K562 (cell line): ENCODE data around the gene TK1. TPM values are rescaled to one million over a fixed set of nuclear protein-coding genes. Genes with fewer than 3 reads are reported as not detected.

Experiments
- ATAC-seq: fragments of 200-7000 bp; cut with Tn5 transposase; 3 replicates; pipeline ENCODE4 v1.9.1; 2020; ENCODE audit warnings: moderate library complexity
- BruUV-seq: library from RNA; stranded (reverse); fragments of 400-500 nt; replicated peaks from 2 replicates; lab custom pipeline; 2021; lab: Mats Ljungman, UMichigan
- CTCF ChIA-PET: fragments of 300-600 bp; formaldehyde crosslinking; extraction: SDS; loops from one replicate; lab custom pipeline; 2021; ENCODE audit warnings: low intra/inter-chr PET ratio; lab: Yijun Ruan, JAX
- POLR2A ChIA-PET: fragments of 300-600, 350-650 bp; sonication (Branson Sonifier 250); formaldehyde crosslinking; extraction: SDS; loops from one replicate; lab custom pipeline; 2021; ENCODE audit warnings: antibody characterized with exemption, inconsistent platforms; lab: Yijun Ruan, JAX
- DNase-seq, 4 experiments: peaks; one replicate each; pipeline versions ENCODE4 v3.0.0 to v3.0.0-alpha.2; 2011 to 2018; ENCODE audit warnings: low spot score in 3 of 4, mixed read lengths in 3 of 4; ENCODE audit errors: extremely low read depth in 1 of 4
- FAIRE-seq: peaks from 2 replicates; lab custom pipeline; 2011; peaks lifted over from hg19 to GRCh38; lab: Jason Lieb, UNC
- H2AFZ ChIP-seq: 2 replicates; pipeline ENCODE4 v1.6.0; 2011; ENCODE audit warnings: low read depth, low read length, control low read depth, inconsistent platforms
- H3K27ac ChIP-seq: fragments of 200-600 bp; 3 replicates; pipeline ENCODE4 v1.8.0; 2011; ENCODE audit warnings: low read depth, mild to moderate bottlenecking, control low read depth, inconsistent platforms, low read length, moderate library complexity, mixed read lengths; ENCODE audit errors: extremely low read depth
- H3K27me3 ChIP-seq, 2 experiments: fragments of 300-600 bp in 1 of 2; 2 replicates in 1 of 2; 3 replicates in 1 of 2; pipeline versions ENCODE4 v1.6.0 to v1.8.0; 2011; ENCODE audit warnings: inconsistent platforms in 2 of 2, low read length in 2 of 2, mild to moderate bottlenecking in 1 of 2, mixed read lengths in 1 of 2, moderate library complexity in 1 of 2; ENCODE audit not compliant: control insufficient read depth in 2 of 2, insufficient read depth in 2 of 2
- H3K36me3 ChIP-seq: fragments of 300-600 bp; 3 replicates; pipeline ENCODE4 v1.8.0; 2011; ENCODE audit warnings: mild to moderate bottlenecking, low read length, inconsistent platforms; ENCODE audit not compliant: control insufficient read depth, insufficient read depth
- H3K4me1 ChIP-seq, 2 experiments: fragments of 200-600 bp in 1 of 2; replicated peaks in 1 of 2; 2 replicates in 1 of 2; 3 replicates in 1 of 2; pipeline versions ENCODE4 v1.5.1 to v1.8.0; 2011; ENCODE audit warnings: inconsistent platforms in 2 of 2, low read length in 2 of 2, mild to moderate bottlenecking in 1 of 2, mixed read lengths in 1 of 2, moderate library complexity in 1 of 2; ENCODE audit not compliant: control insufficient read depth in 2 of 2, insufficient read depth in 2 of 2
- H3K4me2 ChIP-seq: 2 replicates; pipeline ENCODE4 v1.6.1; 2011; ENCODE audit warnings: low read length, control low read depth, inconsistent platforms, mixed read lengths; ENCODE audit not compliant: insufficient read depth
- H3K4me3 ChIP-seq: fragments of 200-600 bp; sonication (generic), shearing (Covaris generic); 2 replicates; pipeline ENCODE4 v1.5.1; 2016; ENCODE audit warnings: control low read depth, inconsistent platforms
- H3K79me2 ChIP-seq: fragments of 200-600 bp; 3 replicates; pipeline ENCODE4 v1.8.0; 2011; ENCODE audit warnings: low read length, inconsistent platforms; ENCODE audit not compliant: control insufficient read depth, insufficient read depth
- H3K9ac ChIP-seq, 2 experiments: 2 replicates each; pipeline versions ENCODE4 v1.6.0 to v1.6.1; 2011; ENCODE audit warnings: low read depth in 2 of 2, low read length in 2 of 2, control low read depth in 1 of 2, inconsistent platforms in 1 of 2, mild to moderate bottlenecking in 1 of 2, mixed read lengths in 1 of 2; ENCODE audit not compliant: insufficient read depth in 1 of 2
- H3K9me1 ChIP-seq: one replicate; pipeline ENCODE4 v1.6.0; 2011; ENCODE audit warnings: inconsistent platforms, mild to moderate bottlenecking, low read length, moderate library complexity; ENCODE audit not compliant: control insufficient read depth, insufficient read depth
- H3K9me3 ChIP-seq: replicated peaks from 2 replicates; pipeline ENCODE4 v1.5.1; 2011; ENCODE audit warnings: low read depth, low read length, inconsistent platforms; ENCODE audit not compliant: control insufficient read depth, insufficient read depth
- H4K20me1 ChIP-seq: replicated peaks from 2 replicates; pipeline ENCODE4 v1.6.1; 2011; ENCODE audit warnings: low read length, inconsistent platforms, mixed read lengths; ENCODE audit not compliant: control insufficient read depth, insufficient read depth
- CBFA2T3 ChIP-seq: fragments of 450-650 bp; IDR thresholded peaks from 2 replicates; pipeline ENCODE4 v1.6.1; 2017
- ERF ChIP-seq: fragments of 450-650 bp; formaldehyde crosslinking; IDR thresholded peaks from 2 replicates; pipeline ENCODE4 v1.4.0; 2020; ENCODE audit warnings: mild to moderate bottlenecking, mixed read lengths
- JUN ChIP-seq, 2 experiments: sonication (generic) in 1 of 2; formaldehyde crosslinking in 1 of 2; IDR thresholded peaks; 2 replicates each; pipeline versions ENCODE4 v1.6.1 to v1.8.0; 2012 to 2022; ENCODE audit warnings: borderline replicate concordance in 2 of 2, mild to moderate bottlenecking in 2 of 2, improper control_type of control experiment in 1 of 2, low read depth in 1 of 2, low read length in 1 of 2, missing genetic modification reagents in 1 of 2
- NFRKB ChIP-seq: fragments of 450-650 bp; IDR thresholded peaks from 2 replicates; pipeline ENCODE4 v1.6.1; 2016; ENCODE audit warnings: low read depth
- NONO ChIP-seq, 2 experiments: fragments of 200-400 bp in 1 of 2; fragments of 450-650 bp in 1 of 2; formaldehyde crosslinking in 1 of 2; IDR thresholded peaks; 2 replicates each; pipeline ENCODE4 v1.6.1; 2017; ENCODE audit warnings: low read depth in 2 of 2, mild to moderate bottlenecking in 2 of 2, moderate library complexity in 2 of 2, low read length in 1 of 2
- RBM25 ChIP-seq: fragments of 200-400 bp; formaldehyde crosslinking; IDR thresholded peaks from 2 replicates; pipeline ENCODE4 v1.6.1; 2018; ENCODE audit warnings: low read length, low read depth, moderate library complexity; ENCODE audit not compliant: severe bottlenecking
- RFX1 ChIP-seq: fragments of 450-650 bp; IDR thresholded peaks from 2 replicates; pipeline ENCODE4 v1.6.1; 2016; ENCODE audit warnings: mild to moderate bottlenecking, moderate library complexity
- ZNF143 ChIP-seq: sonication (generic); formaldehyde crosslinking; IDR thresholded peaks from 2 replicates; pipeline ENCODE4 v1.9.0; 2022; ENCODE audit warnings: mild to moderate bottlenecking, missing genetic modification reagents
- ZNF232 ChIP-seq: sonication (generic); formaldehyde crosslinking; IDR thresholded peaks from 2 replicates; pipeline ENCODE4 v1.8.0; 2022; ENCODE audit warnings: mild to moderate bottlenecking, missing genetic modification reagents
- ZNF354B ChIP-seq: fragments of 250-450 bp; sonication (Bioruptor Pico); IDR thresholded peaks from 2 replicates; pipeline ENCODE4 v1.4.0; 2020
- ZNF551 ChIP-seq: fragments of 250-450 bp; sonication (Bioruptor Pico); IDR thresholded peaks from 2 replicates; pipeline ENCODE4 v1.5.0; 2021; ENCODE audit warnings: mild to moderate bottlenecking, moderate library complexity
- ZNF668 ChIP-seq: fragments of 250-450 bp; sonication (Bioruptor Pico); IDR thresholded peaks from 2 replicates; pipeline ENCODE4 v1.8.0; 2022; ENCODE audit warnings: mild to moderate bottlenecking, inconsistent platforms
- WGBS: fragments of 100-300 bp; shearing (Covaris generic); methylation state at CpG from one replicate; pipeline ENCODE4 v1.1.6; 2016; ENCODE audit warnings: low coverage, mixed read lengths; ENCODE audit not compliant: insufficient coverage; ENCODE audit errors: missing lambda C conversion rate; 5-methylcytosine and 5-hydroxymethylcytosine counted together
- in situ Hi-C: fragments of 300-500 bp; cut with MboI; formaldehyde crosslinking; loops from 4 replicates; pipeline ENCODE4 v1.15.0; 2018; ENCODE audit warnings: inconsistent platforms, mixed read lengths
- intact Hi-C: fragments of 100-400 bp; cut with micrococcal nuclease; formaldehyde crosslinking; loops from 2 replicates; pipeline ENCODE4 v1.14.2; 2022
- polyA plus RNA-seq, 8 experiments: library from polyadenylated mRNA; depleted of rRNA in 4 of 8; stranded (reverse) in 5 of 8; unstranded in 3 of 8; fragments of >200 nt; fragmentation: Nextera tagmentation in 2 of 8; fragmentation: Illumina TruSeq in 1 of 8; extraction: Ambion mirVana in 2 of 8; extraction: Trizol in 1 of 8; gene quantifications; 2 replicates each; pipeline versions ENCODE4 v1.2.1 to v1.2.3, GENCODE V29; 2011 to 2014; ENCODE audit warnings: inconsistent platforms in 1 of 8, missing spikeins in 1 of 8
- total RNA-seq, 7 experiments: library from RNA; depleted of rRNA in 6 of 7; stranded (reverse); fragments of >200 nt in 6 of 7; fragmentation: Illumina TruSeq in 2 of 7; extraction: Trizol in 2 of 7; gene quantifications; 2 replicates each; pipeline versions ENCODE4 v1.2.1 to v1.2.3, GENCODE V29; 2011 to 2021; ENCODE audit warnings: low replicate concordance in 1 of 7
- TF ChIP-seq, protein P1 (sequence below): sonication (generic); formaldehyde crosslinking; IDR thresholded peaks from 2 replicates; pipeline ENCODE4 v1.8.0; 2022; ENCODE audit warnings: mild to moderate bottlenecking, missing genetic modification reagents
- TF ChIP-seq, protein P2 (sequence below): fragments of 450-650 bp; IDR thresholded peaks from 2 replicates; pipeline ENCODE4 v1.7.0; 2016; ENCODE audit warnings: borderline replicate concordance
- TF ChIP-seq, protein P3 (sequence below): sonication (generic); formaldehyde crosslinking; IDR thresholded peaks from 2 replicates; pipeline ENCODE4 v1.8.0; 2022; ENCODE audit warnings: mild to moderate bottlenecking, missing genetic modification reagents, borderline replicate concordance
- TF ChIP-seq, protein P4 (sequence below): fragments of 250-450 bp; sonication (Bioruptor Pico); IDR thresholded peaks from 2 replicates; pipeline ENCODE4 v1.9.0; 2021; ENCODE audit warnings: mild to moderate bottlenecking

Gene TK1
- total and polyA plus RNA-seq, 9 of the 15 experiments (the other 6 are each of a cell fraction or from before 2014, with no cell fraction given): 8.4 to 280 (median 103) TPM

DNA sequence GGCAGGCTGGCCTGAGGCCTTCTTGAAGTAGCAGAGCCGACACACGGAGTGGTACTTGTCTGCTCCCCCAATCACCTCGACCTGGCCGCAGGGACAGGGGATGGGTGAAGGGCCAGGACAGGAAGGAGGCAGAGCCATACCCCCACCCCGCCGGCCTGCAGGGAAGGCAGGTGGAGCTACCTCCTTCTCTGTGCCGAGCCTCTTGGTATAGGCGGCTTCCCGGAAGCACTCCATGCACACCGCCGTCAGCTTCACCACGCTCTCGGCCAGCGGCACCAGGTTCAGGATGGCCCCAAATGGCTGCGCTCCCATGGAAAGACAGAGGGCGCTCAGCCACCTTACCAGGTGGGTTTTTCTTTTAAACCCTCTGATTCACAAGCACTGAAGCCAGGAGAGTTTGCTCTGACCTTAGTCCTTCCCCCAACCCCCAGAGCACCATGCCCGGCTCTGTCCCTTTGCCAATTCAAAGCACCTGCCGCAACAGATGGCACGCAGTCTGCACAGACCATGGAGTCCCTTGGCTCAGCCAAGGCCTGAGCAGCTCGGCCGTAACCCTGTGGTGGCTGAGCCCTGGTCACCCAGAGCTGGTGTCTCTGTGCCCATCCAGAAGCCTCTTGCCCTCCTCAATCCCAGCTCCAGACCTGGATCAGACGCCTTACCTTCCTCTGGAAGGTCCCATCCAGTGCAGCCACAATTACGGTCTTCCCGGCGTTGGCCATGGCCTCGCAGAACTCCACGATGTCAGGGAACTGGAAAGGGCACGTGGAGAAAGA is 11.8 kb downstream of the TK1 start:
- Histone ChIP-seq H3K9me3 (no peaks in the 10 kb centered on the region), H3K9ac (peak overlapping the region in 1 of 2 experiments; percentile 79; a peak in 2 of 4 replicates), H3K36me3 (peaks cover 93% of the 10 kb centered on the region; the same call in 2 of the 3 replicates), H3K4me1 (peaks cover 7 to 57% of the 10 kb centered on the region in 2 experiments), H4K20me1 (peaks cover 8% of the 10 kb centered on the region; the same call in 1 of the 2 replicates), H2AFZ (no peak overlapping the region), H3K79me2 (peaks cover 15% of the 10 kb centered on the region), H3K4me3 (no peak overlapping the region), H3K4me2 (no peak overlapping the region), H3K27ac (no peak overlapping the region; the same call in 2 of the 3 replicates), H3K27me3 (no peaks in the 10 kb centered on the region), H3K9me1 (no peaks in the 10 kb centered on the region)
- no TSS peak for BruUV-seq
- in situ Hi-C loops (loop anchor here (5.0 kb wide), 1 partner anchor 63 kb away; no protein-coding TSS in a partner anchor), intact Hi-C loops (loop anchor here (5.0 kb wide), 1 partner anchor 33 kb away; no protein-coding TSS in a partner anchor)
- ATAC-seq (no peak), DNase-seq (no peak), FAIRE-seq (no peak)
- WGBS: 92% methylated on average over 27 of the region's 28 CpGs
- ChIA-PET CTCF (interaction anchor here (2.6 kb wide), 1 partner anchor 62 kb away, joined by 34 read pairs; no protein-coding TSS in a partner anchor), POLR2A (interaction anchor here (1.0 to 3.7 kb wide), 10 partner anchors 9 to 90 kb away, joined by 3 to 27 read pairs (median 6); partner anchors contain the start of genes AFMID, TK1 and TMC6)
- TF ChIP-seq JUN (IDR thresholded peaks at IDR 0.05; ENCODE audit: borderline replicate concordance, low read depth, low read length) (no peak), JUN (CRISPR knock-in tag; IDR thresholded peaks at IDR 0.05; ENCODE audit: borderline replicate concordance) (no peak), RBM25 (no peak), CBFA2T3 (no peak), ZNF668 (no peak), NONO (IDR thresholded peaks at IDR 0.05; ENCODE audit: low read depth in 2 of 2, low read length in 1 of 2) (no peak), ZNF354B (CRISPR knock-in tag) (no peak), ZNF232 (CRISPR knock-in tag) (no peak), ZNF143 (CRISPR knock-in tag) (no peak), NFRKB (no peak), ZNF551 (no peak), ERF (CRISPR knock-in tag) (no peak), RFX1 (no peak)
- TF ChIP-seq, protein P1, sequence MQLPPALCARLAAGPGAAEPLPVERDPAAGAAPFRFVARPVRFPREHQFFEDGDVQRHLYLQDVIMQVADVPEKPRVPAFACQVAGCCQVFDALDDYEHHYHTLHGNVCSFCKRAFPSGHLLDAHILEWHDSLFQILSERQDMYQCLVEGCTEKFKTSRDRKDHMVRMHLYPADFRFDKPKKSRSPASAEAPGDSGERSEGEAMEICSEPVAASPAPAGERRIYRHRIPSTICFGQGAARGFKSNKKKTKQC: no peak
- TF ChIP-seq, protein P2, sequence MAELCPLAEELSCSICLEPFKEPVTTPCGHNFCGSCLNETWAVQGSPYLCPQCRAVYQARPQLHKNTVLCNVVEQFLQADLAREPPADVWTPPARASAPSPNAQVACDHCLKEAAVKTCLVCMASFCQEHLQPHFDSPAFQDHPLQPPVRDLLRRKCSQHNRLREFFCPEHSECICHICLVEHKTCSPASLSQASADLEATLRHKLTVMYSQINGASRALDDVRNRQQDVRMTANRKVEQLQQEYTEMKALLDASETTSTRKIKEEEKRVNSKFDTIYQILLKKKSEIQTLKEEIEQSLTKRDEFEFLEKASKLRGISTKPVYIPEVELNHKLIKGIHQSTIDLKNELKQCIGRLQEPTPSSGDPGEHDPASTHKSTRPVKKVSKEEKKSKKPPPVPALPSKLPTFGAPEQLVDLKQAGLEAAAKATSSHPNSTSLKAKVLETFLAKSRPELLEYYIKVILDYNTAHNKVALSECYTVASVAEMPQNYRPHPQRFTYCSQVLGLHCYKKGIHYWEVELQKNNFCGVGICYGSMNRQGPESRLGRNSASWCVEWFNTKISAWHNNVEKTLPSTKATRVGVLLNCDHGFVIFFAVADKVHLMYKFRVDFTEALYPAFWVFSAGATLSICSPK: no peak
- TF ChIP-seq, protein P3, sequence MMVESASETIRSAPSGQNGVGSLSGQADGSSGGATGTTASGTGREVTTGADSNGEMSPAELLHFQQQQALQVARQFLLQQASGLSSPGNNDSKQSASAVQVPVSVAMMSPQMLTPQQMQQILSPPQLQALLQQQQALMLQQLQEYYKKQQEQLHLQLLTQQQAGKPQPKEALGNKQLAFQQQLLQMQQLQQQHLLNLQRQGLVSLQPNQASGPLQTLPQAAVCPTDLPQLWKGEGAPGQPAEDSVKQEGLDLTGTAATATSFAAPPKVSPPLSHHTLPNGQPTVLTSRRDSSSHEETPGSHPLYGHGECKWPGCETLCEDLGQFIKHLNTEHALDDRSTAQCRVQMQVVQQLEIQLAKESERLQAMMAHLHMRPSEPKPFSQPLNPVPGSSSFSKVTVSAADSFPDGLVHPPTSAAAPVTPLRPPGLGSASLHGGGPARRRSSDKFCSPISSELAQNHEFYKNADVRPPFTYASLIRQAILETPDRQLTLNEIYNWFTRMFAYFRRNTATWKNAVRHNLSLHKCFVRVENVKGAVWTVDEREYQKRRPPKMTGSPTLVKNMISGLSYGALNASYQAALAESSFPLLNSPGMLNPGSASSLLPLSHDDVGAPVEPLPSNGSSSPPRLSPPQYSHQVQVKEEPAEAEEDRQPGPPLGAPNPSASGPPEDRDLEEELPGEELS (CRISPR knock-in tag): 0 out of 2 replicates have a peak, but pooled peaks have one; percentile 34
- TF ChIP-seq, protein P4, sequence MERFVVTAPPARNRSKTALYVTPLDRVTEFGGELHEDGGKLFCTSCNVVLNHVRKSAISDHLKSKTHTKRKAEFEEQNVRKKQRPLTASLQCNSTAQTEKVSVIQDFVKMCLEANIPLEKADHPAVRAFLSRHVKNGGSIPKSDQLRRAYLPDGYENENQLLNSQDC (CRISPR knock-in tag): no peak
